NCI-H526 treated with DMSO at 0.1 percent for 48 hours (cell line): ENCODE results near the gene STARD13.
"Not testable (repeated sequence)": the region's sequence is repeated elsewhere in the genome, so short reads cannot be mapped to it uniquely, and the experiment has no call there.

ENCODE experiments used
- DNase-seq: peaks from one replicate; lab custom pipeline; 2025; lab: John Stamatoyannopoulos, UW

The STARD13 gene

DNA sequence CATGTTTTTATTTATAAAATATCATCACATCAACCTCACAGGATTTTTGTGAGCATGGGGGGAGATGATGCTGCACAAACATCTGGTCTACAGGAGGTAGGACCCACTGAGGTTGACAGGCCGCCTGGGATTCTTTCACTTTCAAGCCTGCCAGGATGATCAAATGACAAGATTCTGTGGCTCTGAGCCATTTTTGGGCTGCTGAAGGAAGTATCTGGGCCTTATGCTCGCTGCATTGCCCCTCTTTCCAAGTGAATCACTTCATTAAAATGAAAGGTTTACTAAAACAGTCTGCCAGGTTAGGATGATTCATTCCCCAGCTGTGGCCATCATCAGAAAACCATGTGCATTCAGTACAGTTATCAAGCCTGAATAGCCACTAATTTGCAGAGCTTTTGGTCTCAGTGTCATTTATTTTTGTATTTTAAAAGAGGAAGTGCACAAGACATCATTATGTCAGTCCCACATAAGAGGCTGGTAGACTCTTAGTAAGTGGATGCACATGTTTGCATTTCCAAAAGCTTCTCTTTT, 34.4 kb downstream of the STARD13 start:
- DNase-seq = no peak

DNA sequence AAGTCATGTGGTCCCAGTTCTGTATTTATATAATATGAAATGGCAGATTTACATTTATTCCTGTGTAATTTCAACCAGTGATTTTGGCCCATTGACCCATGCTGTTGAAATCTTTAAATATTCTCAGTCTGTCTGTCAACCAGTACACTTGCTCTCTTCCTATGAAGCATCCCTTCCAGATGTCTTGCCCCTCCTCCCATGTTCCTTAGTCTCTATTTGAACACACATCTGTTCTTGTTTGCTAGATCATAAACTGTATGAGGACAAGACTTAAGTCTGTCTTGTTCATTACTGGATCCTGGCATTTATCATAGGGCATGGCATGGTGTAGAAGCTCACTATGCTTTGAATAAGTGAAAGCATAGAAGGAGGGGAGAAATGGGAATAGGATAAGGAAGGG, 34.9 kb downstream of the STARD13 start:
- DNase-seq = no peak

GRCh38 chr13:33249894-33250293, 35.7 kb downstream of the STARD13 start:
- no peak for DNase-seq

- no peak for DNase-seq
Measured at GRCh38 chr13:33249066-33249465, 36.5 kb downstream of the STARD13 start.

DNA sequence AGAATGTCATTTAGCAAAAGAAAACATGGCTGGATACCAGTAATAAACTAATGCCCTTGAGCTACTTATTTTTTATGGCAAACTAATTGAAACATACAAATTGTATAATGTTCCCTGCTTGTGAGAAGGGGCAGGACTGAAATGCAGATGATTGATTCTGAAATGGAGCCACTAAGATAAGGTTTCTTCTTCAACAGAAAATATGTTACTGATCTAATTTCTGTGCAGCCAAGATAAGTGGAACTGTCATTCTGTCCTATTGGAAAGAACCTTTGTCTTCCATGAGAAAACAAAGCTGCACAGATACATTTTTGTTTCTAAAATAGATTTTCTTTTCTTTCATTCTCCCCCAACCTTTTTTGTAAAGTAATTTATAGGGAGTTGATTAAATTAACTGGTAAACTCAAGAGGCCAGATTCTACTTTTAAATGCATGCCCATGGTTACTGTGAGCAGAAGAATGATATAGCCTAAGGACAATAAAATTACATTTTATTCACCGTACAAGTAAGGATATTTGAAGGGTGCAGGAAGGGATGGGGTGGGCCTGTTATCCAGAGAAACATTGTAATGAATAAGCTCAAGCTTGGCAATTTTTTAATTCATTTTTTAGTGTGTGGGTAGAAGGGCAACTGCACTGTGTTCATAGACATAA, 39.9 kb downstream of the STARD13 start:
- no peak for DNase-seq

- no peak for DNase-seq
Measured at GRCh38 chr13:33244907-33245287, 40.7 kb downstream of the STARD13 start.

DNA sequence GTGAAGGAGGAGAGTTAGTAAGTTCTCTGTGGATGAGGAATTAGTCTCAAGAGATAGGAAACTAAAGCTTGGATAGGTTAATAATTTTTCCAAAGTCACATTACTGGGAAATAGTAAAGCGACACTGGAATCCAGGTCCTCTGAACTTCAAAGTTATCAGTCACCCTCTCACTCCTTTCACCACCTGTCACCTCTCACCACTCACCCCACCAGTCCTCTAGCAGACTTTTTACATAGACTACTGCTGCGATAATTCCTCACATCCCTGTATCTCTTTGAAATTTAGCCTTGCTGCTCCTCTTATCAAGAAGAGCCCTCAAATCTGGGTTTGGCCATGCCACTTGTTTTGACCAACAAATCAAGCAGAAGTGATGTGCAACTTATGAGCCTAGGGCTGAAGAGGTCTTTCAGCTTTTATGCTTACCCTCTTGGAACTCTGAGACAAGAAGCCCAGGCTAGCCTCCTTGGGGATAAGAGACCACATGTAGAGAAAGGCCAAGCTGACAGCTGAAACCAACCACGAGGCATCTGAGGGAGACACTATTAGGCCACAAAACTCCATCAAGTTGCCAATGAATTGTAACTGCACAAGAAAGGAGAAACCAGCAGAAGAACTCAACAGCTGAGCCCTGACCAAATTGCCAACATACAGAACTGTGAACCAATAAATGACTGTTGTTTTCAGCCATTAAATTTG, 41.2 kb downstream of the STARD13 start:
- DNase-seq = no peak

DNA sequence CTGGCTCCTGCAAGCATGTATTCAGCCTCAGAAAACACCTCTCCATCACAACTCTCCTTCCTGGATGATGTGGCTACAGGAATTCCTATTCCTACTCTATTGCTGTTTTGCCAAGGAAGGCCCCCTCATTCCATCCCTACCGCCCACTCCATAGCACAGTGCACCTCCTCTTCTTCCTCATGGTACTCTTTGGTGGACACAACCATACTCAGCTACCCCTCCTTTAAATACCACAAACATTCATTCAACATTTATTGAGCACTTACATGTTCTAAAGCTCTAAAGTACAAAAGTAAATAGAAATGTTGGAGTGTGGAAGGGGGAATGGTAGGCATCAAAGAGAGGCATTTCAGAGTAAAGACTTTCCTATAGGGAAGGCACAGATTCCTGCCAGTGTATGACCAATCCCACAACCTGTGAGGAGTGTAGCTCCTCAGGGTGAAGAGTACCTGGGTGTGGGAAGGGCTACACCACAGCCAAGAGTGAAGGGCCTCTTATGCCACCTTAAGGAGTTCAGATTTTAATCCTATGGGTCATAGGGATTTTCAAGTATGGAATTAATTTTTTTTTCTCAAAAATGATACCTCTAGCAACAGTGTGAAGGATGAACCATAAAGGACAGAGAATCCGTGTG, 42.5 kb downstream of the STARD13 start:
- no peak for DNase-seq

DNA sequence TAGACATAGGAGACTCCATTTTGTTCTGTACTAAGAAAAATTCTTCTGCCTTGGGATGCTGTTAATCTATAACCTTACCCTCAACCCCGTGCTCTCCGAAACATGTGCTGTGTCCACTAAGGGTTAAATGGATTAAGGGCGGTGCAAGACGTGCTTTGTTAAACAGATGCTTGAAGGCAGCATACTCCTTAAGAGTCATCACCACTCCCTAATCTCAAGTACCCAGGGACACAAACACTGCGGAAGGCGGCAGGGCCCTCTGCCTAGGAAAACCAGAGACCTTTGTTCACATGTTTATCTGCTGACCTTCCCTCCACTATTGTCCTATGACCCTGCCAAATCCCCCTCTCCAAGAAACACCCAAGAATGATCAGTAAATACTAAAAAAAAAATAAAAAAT, 43.2 kb downstream of the STARD13 start:
- DNase-seq = not testable (repeated sequence)

GRCh38 chr13:33236021-33236420, 49.5 kb downstream of the STARD13 start:
- no peak for DNase-seq

- no peak for DNase-seq
Measured at GRCh38 chr13:33235564-33235963, 50.0 kb downstream of the STARD13 start.

DNA sequence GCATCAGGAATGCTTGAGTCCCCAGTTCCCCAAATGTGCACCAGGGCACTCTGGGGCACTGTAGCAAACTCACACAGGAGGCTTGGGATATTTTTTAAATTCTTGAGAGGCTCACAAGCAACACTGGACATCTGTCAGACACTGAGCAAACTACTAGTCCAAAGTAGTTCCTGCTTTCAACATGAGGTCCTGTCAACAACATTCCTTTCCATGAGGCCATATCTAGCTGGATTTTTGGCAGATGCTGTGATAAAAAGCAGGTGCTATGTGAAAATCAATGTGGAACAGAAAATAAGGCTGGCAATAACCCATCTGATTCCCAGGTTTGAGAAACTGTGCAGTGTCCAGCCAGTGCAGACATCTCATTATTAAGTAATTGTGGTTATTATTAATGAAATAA, 50.5 kb downstream of the STARD13 start:
- no peak for DNase-seq

DNA sequence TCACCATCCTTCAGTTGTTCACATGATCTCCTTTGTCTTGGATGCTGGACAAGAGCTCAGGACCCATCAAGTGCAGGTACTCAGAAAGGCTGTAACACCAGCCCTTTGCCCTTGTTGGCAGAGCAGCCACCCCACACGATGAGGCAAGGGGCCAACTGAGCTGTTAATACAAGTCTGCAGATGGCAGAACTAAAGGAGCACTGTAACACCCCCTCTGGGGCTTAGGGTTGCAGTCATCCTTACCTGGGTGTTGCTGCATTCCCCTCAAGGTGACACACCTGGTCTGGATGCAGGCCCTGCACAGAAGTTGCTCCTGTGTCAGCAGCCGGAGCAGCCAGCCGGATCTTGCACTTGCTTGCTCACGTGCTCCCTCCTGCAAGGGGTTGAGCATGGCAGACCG, 52.0 kb downstream of the STARD13 start:
- no peak for DNase-seq

GRCh38 chr13:33232883-33233282, 52.7 kb downstream of the STARD13 start:
- no peak for DNase-seq

DNA sequence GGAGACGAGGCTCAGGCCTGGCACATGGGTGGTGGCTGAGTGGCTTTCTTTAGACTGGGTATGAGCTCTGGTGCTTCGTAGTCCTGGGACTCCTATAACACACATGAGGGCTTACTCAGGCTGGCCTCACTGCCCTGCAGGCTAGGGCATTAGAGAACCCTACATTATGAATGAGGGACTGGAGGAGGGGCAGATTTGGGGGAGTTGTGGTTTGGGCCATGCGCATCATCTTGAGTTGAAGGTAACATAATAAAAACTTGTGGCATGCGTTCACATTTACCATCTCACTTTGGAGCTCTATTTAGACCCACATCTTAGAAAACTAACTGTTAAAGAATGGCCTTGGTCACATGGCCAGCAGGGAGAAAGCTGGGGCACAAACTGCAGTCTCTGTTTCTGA, 54.2 kb downstream of the STARD13 start:
- no peak for DNase-seq

DNA sequence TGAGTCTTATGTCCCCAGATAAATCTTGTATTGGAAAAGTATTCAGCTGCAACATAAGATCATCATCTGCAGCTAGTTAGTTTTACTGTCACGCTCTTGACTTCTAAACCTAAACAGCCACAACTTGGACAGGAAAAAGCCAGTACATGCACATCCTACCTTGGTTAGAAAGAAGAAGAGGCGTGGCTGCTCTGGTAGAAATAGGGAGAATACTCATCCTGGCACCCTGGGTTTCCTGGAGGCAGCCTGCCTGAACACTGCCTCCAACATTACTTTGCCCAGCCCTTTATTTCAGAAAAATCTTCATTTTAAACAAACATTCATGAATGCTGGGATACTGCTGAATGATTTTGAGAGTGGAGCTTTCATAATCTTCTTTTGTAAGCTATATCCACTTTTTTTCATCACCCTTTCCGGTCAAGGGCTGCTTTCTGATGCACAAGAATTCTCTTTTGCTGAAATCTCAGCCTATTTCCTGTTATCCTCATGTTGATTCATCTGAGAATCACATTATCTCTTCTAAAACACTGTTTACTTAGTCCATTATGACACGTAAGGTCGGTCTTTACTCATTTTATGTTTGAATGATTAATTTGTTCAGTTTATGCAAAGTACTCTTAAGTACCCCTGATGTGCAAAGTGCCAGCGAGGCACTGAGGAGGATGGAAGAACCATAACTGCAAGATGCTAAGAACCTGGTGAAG, 55.2 kb downstream of the STARD13 start:
- DNase-seq = no peak

DNA sequence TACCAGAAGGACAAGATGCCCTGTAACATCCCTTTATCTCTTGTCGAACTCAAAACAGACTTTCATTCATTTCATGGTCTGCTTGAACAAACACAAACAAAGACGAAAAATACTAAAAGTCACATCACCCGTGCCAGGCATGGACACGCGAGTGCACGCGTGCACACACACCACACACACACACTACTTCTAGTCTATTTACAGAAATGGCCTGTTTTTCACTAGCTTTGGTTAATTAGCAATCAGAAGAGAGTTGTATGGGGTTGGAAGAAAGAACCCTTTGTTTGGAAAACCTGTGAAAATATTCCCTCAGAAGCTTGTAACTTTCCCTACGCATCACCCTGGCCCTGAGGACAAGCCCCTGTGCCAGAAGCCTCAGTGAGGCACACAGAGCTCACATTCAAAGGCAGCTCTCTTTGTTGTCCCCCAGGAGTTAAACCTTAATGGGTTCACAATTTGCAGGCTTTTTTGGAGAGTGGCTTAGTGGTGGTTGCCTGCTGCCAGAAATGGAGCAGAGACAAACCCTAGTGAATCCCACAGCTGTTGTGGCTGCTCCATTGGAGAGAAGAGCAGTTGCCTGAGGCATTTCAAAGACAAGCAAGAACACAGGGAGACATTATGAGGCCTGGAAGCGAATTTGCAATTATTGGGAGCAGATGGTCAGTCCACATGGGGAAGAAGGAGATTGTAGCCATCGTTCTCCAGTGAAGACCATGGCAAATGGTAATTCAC, 55.9 kb downstream of the STARD13 start:
- peak; percentile 44 for DNase-seq

- DNase-seq = peak; percentile 38
Measured at GRCh38 chr13:33228648-33229445, 56.7 kb downstream of the STARD13 start.

- DNase-seq = peak; percentile 44
Measured at GRCh38 chr13:33227927-33228647, 57.5 kb downstream of the STARD13 start.

DNA sequence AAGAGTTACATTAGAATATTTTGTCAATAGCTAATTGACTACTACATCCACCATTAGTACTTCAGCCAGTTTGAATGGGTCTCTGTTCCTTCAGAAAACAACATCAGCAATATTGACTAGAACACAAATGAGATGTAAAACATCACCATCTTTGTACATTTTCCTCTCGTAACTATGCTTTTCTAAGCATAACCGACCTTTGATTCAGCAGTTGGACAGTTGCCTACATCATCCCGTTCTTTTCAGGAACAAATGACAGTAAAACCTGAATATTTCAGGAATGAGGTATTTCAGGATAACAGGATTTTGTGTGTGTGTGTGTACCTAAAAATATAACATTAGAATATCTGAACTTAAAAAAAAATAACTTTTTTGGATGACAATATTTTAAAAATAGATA, 60.9 kb downstream of the STARD13 start:
- DNase-seq = no peak
